Psoas muscle (tissue), 8 donors: ENCODE measurements around the gene KMT5B. TPM values are rescaled to one million over a fixed set of nuclear protein-coding genes. Genes with fewer than 3 reads are reported as not detected.

Source experiments
- ATAC-seq, 4 donors: fragments of 200-7000 bp; cut with Tn5 transposase; one replicate each; pipeline ENCODE4 v1.9.1; 2020; ENCODE audit warnings: moderate library complexity in 3 of 4, mild to moderate bottlenecking in 2 of 4
- DNase-seq, 2 donors: peaks; one replicate each; pipeline ENCODE4 v3.0.0-alpha.2; 2020
- H3K27ac ChIP-seq: fragments of 200-600 bp; one replicate; pipeline ENCODE4 v1.8.0; 2022
- H3K27me3 ChIP-seq, 3 donors: fragments of 200-600 bp in 1 of 3; one replicate each; pipeline versions ENCODE4 v1.6.1 to v1.8.0; 2013 to 2022; ENCODE audit warnings: low read length in 2 of 3, mild to moderate bottlenecking in 2 of 3, moderate library complexity in 1 of 3; ENCODE audit not compliant: insufficient read depth in 3 of 3
- H3K36me3 ChIP-seq, 2 donors: fragments of 200-600 bp in 1 of 2; one replicate each; pipeline versions ENCODE4 v1.6.1 to v1.8.0; 2013 to 2022; ENCODE audit warnings: low read depth in 1 of 2, mild to moderate bottlenecking in 1 of 2, moderate library complexity in 1 of 2; ENCODE audit not compliant: insufficient read depth in 1 of 2
- H3K4me1 ChIP-seq: fragments of 200-600 bp; one replicate; pipeline ENCODE4 v1.8.0; 2022
- H3K4me3 ChIP-seq: fragments of 200-600 bp; one replicate; pipeline ENCODE4 v1.8.0; 2022; ENCODE audit warnings: mild to moderate bottlenecking
- H3K9me3 ChIP-seq: fragments of 200-600 bp; one replicate; pipeline ENCODE4 v1.8.0; 2022
- WGBS, 3 donors: extraction: QIAGEN DNeasy Blood & Tissue Kit; methylation state at CpG; one replicate each; pipeline versions ENCODE4 v1.1.6 to v1.1.7; 2013; 5-methylcytosine and 5-hydroxymethylcytosine counted together
- intact Hi-C, 2 donors: fragments of 100-400 bp; cut with DNase I; formaldehyde crosslinking; loops; one replicate each; pipeline versions ENCODE4 v1.11.0 to v1.14.2; 2022
- polyA plus RNA-seq, 3 donors: library from polyadenylated mRNA; stranded (reverse); fragments of 200-250 nt; gene quantifications; one replicate each; pipeline ENCODE4 v1.2.3, GENCODE V29; 2013
- total RNA-seq, 4 donors: library from RNA; stranded (reverse); fragmentation: NEBNext Ultra II Directional in 2 of 4; extraction: Animal tissue kit (Norgen Biotek cat#: 25700) in 2 of 4; gene quantifications; one replicate each; pipeline versions ENCODE4 v1.2.1 to v1.2.4, GENCODE V29; 2021 to 2023
- TF ChIP-seq, protein P1 (sequence below): fragments of 200-600 bp; IDR thresholded peaks from one replicate; pipeline ENCODE4 v1.8.0; 2022; ENCODE audit warnings: antibody characterized with exemption
- donor health status: healthy with polysubstance abuse.
- donor health status: DM: no; HTN: no; CAD: no; lungs with moderate emphysema.
- donor health status: Bipolar disorder and iron deficiency.
- donor health status: healthy.
- donor health status: DM: yes; HTN: yes; CAD: no.
- donor health status: DM: no; HTN: no; CAD: no.
- donor health status: DM: no; HTN: no; CAD: no.
- donor health status: DM: yes; HTN: yes; CAD: no.

KMT5B gene
- total and polyA plus RNA-seq, 7 donors: 9.8 to 27.6 (median 18.1) TPM

DNA sequence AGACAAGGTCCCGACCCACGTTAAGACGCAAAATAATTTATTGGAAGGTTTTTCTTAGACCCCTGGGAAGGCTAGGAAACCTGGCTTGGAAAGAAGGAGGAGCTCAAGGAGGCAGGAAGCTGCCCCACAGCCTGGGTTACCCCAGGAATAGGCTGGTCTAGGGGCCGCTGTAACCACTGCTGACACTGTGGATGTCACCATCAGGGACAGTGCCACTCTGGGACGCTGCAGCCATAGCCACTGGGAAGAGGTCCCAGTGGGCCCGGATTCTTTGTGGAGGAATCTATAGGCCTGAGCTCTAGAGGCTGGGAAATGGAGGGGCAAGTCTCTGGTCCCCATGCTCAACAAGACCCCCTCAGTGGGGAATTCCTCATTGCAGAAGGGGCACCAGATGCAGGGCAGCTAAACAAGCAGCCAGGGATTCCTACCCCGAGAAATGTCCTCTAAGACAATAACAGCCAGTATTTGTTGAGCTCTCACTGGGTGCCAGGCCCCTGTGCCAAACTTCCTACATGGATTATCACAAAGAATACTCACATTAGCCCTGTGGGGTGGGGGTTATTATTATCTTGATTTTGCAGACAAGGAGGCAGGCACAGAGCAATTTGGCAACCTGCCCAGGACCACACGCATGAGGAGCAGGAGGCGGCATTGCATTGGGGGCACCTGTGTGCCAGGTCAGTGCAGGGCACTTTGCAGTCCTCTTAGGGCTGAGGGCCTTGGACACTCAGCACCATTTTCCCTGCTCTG, 72.4 kb downstream of the KMT5B start:
- ATAC-seq: no peak
- H3K27me3 ChIP-seq: no peaks in the 10 kb centered on the region

DNA sequence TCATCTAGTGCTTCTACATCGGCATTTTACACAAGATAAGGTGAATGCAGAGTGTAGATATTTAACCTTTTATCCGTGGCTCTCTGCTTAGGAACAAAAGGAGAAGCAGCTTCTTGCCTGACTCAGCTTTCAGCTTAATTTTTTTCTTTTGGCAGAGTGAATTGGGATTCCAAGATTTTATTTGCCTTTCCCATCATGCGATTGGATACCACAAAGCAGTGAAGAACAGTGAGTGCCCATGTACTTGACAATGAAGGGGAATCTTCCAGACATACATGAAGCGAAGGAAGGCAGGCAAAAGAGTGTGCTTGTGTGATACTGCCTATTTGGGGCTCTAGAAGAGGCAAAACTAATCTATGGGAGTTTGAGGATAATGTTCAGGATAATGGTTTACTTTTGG, 74.9 kb downstream of the KMT5B start:
- Histone ChIP-seq H3K4me1 (no peaks in the 10 kb centered on the region), H3K9me3 (no peaks in the 10 kb centered on the region), H3K27me3 (no peaks in the 10 kb centered on the region), H3K36me3 (no peaks in the 10 kb centered on the region), H3K4me3 (no peak overlapping the region), H3K27ac (no peak overlapping the region)
- 66 to 76% (median 72%) methylated on average over 4 of the region's 4 CpGs for WGBS, 3 donors
- intact Hi-C loops: no loop called here
- no peak for ATAC-seq
- no peak for DNase-seq
- TF ChIP-seq, protein P1, sequence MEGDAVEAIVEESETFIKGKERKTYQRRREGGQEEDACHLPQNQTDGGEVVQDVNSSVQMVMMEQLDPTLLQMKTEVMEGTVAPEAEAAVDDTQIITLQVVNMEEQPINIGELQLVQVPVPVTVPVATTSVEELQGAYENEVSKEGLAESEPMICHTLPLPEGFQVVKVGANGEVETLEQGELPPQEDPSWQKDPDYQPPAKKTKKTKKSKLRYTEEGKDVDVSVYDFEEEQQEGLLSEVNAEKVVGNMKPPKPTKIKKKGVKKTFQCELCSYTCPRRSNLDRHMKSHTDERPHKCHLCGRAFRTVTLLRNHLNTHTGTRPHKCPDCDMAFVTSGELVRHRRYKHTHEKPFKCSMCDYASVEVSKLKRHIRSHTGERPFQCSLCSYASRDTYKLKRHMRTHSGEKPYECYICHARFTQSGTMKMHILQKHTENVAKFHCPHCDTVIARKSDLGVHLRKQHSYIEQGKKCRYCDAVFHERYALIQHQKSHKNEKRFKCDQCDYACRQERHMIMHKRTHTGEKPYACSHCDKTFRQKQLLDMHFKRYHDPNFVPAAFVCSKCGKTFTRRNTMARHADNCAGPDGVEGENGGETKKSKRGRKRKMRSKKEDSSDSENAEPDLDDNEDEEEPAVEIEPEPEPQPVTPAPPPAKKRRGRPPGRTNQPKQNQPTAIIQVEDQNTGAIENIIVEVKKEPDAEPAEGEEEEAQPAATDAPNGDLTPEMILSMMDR: no peak

More for the DNA sequence above, 72.4 kb downstream of the KMT5B start:
- Histone ChIP-seq H3K36me3 (no peaks in the 10 kb centered on the region), H3K4me1 (no peaks in the 10 kb centered on the region), H3K9me3 (no peaks in the 10 kb centered on the region), H3K27ac (no peak overlapping the region), H3K4me3 (no peak overlapping the region)
- WGBS, 3 donors: 71 to 77% (median 77%) methylated on average over 9 of the region's 9 CpGs
- no peak for DNase-seq
- intact Hi-C loops: no loop called here
- TF ChIP-seq, protein P1: no peak

DNA sequence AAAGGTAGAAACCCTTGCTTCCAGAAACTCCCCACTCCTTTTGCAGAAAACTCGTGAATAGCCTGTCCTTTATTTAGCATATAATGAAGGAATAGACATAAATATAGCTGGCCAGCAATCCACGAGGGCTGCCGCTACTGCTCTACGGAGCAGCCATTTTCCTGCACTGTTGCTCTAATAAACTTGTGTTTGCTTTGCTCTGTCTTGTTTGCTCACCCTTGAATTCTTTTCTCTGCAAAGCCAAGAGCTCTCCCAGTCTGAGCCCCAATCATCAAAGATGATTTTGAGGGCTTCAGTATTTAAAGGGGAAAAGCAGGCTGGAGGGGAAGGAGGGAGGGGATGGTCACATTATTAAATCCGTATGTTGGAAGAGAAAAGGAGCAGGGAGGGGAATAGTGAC, 75.3 kb downstream of the KMT5B start:
- WGBS, 3 donors: 58 to 63% (median 58%) methylated on average over 5 of the region's 5 CpGs
- intact Hi-C loops: no loop called here
- no peaks in the 10 kb centered on the region for H3K36me3 ChIP-seq

DNA sequence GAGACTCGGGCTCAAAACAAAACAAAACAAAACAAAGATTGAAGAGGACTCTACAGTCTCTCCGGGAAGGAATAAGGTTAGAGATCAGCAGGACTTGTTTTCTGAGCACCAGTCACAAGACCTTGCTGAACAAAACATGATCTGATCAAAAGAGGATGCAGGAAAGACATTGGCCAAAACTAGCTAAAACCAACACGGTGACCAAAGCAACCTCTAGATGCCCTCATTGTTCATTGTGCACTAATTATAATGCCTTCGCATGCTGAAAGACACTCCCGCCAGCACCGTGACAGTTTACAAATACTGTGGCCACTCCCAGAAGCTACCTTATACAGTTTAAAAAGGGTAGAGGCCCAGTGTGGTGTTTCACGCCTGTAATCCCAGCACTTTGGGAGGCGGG, 76.2 kb downstream of the KMT5B start:
- WGBS, 3 donors: 86 to 90% (median 88%) methylated on average over 8 of the region's 8 CpGs
- H3K27me3 ChIP-seq: no peaks in the 10 kb centered on the region
- TF ChIP-seq, protein P1: no peak
- no peaks in the 10 kb centered on the region for H3K36me3 ChIP-seq
- H3K4me1 ChIP-seq: no peaks in the 10 kb centered on the region
- H3K9me3 ChIP-seq: no peaks in the 10 kb centered on the region
- H3K27ac ChIP-seq: no peak overlapping the region
- H3K4me3 ChIP-seq: no peak overlapping the region
- ATAC-seq: no peak
- DNase-seq: no peak
- intact Hi-C loops: no loop called here

More for the DNA sequence above, 75.3 kb downstream of the KMT5B start:
- H3K27me3 ChIP-seq: no peaks in the 10 kb centered on the region
- TF ChIP-seq, protein P1: no peak
- H3K4me1 ChIP-seq: no peaks in the 10 kb centered on the region
- no peak overlapping the region for H3K27ac ChIP-seq
- no peak for DNase-seq
- H3K9me3 ChIP-seq: no peaks in the 10 kb centered on the region
- H3K4me3 ChIP-seq: no peak overlapping the region
- ATAC-seq: no peak

DNA sequence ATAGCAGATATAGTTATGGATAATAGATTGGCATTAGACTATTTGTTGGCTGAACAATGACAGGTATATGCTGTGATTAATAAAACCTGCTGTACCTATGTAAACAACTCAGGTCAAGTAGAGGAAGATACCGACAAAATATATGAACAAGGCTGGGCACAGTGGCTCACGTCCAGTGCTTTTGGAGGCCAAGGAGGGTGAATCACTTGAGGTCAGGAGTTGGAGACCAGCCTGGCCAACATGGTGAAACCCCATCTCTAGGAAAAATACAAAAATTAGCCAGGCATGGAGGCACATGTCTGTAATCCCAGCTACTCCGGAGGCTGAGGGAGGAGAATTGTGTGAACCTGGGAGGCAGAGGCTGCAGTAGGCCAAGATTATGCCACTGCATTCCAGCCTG, 77.9 kb downstream of the KMT5B start:
- H3K4me3 ChIP-seq: no peak overlapping the region
- DNase-seq: no peak
- no peak for ATAC-seq
- no peaks in the 10 kb centered on the region for H3K27me3 ChIP-seq
- TF ChIP-seq, protein P1: no peak
- no peaks in the 10 kb centered on the region for H3K4me1 ChIP-seq
- no peaks in the 10 kb centered on the region for H3K36me3 ChIP-seq
- H3K9me3 ChIP-seq: no peaks in the 10 kb centered on the region
- no peak overlapping the region for H3K27ac ChIP-seq
- WGBS, 3 donors: 60 to 95% (median 62%) methylated on average over 3 of the region's 3 CpGs
- intact Hi-C loops: no loop called here
